Retinal pigment epithelial cell (primary cell): ENCODE results near the gene ROBO1.

Experiments
- DNase-seq: peaks from one replicate; pipeline ENCODE4 v3.0.0-alpha.2; 2010; ENCODE audit warnings: low read depth
- H3K4me3 ChIP-seq: 2 replicates; pipeline ENCODE4 v1.5.1; 2011; ENCODE audit warnings: mild to moderate bottlenecking, low read length, control low read depth, moderate library complexity
- TF ChIP-seq, protein P1 (sequence below): conservative IDR thresholded peaks from 2 replicates; pipeline ENCODE4 v1.5.1; 2011; ENCODE audit warnings: low read depth, low read length, control low read depth, inconsistent platforms

The ROBO1 gene

DNA sequence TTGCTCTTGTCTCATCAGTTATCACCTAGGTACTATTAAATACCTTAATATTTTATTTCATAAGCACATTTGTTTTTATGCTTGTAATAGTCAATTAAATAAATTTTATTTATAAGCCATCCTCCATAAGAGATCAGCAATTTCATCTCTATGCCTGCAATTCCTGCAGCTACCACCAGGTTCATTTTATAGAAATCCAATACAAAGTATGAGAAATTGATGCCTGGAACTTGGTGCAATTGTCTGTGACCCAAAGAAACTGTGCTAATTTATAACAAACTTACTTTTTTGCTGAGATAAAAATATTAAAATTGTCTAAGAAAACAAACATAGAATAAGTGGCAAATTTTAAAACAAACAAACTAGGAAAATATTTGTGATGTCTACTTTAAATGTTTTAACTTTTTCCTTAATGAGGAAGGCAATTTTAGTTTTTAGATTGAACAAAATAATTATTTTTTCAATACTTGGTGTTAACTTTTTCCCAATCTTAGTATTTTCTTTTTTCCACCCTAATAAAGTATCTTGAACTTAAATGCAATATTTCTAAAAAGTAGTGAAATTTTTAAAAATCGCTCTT, 1026.6 kb downstream of the ROBO1 start:
- DNase-seq = no peak
- TF ChIP-seq, protein P1, sequence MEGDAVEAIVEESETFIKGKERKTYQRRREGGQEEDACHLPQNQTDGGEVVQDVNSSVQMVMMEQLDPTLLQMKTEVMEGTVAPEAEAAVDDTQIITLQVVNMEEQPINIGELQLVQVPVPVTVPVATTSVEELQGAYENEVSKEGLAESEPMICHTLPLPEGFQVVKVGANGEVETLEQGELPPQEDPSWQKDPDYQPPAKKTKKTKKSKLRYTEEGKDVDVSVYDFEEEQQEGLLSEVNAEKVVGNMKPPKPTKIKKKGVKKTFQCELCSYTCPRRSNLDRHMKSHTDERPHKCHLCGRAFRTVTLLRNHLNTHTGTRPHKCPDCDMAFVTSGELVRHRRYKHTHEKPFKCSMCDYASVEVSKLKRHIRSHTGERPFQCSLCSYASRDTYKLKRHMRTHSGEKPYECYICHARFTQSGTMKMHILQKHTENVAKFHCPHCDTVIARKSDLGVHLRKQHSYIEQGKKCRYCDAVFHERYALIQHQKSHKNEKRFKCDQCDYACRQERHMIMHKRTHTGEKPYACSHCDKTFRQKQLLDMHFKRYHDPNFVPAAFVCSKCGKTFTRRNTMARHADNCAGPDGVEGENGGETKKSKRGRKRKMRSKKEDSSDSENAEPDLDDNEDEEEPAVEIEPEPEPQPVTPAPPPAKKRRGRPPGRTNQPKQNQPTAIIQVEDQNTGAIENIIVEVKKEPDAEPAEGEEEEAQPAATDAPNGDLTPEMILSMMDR = peak; percentile 52
- no peak overlapping the region for H3K4me3 ChIP-seq

DNA sequence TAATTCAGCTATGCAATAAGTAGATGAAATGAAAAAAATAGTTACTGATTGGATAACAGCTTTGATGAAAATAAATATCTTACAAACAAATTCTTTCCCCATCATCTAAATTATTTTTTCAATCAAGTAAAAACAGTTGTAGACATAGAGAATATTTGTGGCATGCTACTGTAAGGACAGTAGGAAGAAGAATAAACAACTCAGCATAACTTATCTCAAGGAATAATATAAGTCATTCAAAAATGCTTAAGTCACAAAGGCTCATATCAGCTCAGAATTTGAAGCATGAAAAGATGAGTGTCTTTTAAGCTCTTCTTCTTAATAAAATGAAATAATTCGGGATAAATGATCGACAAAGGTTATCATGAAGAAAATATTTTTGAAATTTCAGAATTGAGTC, 1029.0 kb downstream of the ROBO1 start:
- TF ChIP-seq, protein P1 = no peak
- no peak overlapping the region for H3K4me3 ChIP-seq
- no peak for DNase-seq

DNA sequence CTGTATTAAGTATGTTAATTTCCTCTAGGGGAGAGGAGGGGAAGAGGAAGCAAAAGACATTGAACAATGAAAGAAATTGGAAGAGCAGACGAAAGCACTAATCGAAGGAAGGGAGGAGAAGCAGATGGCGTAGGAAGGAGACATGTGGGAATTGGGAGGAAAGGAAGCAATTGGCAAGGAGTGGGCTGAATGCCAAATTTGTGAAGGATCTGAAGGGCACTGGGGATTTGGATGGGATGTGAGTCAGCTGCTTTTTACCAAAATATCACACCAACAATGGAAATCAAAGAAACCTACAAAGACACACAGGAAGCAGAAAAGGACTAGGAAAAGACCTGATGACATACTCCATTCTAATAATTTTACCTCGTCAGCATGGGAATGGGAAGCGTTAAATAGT, 1029.8 kb downstream of the ROBO1 start:
- TF ChIP-seq, protein P1 = no peak
- H3K4me3 ChIP-seq = no peak overlapping the region
- no peak for DNase-seq

- no peak for DNase-seq
- TF ChIP-seq, protein P1 = no peak
- no peak overlapping the region for H3K4me3 ChIP-seq
Observed at GRCh38 chr3:78736863-78737262, 1030.9 kb downstream of the ROBO1 start.

GRCh38 chr3:78734048-78734637, 1033.7 kb downstream of the ROBO1 start:
- DNase-seq = peak; percentile 15
- H3K4me3 ChIP-seq = no peak overlapping the region
- TF ChIP-seq, protein P1 = no peak

DNA sequence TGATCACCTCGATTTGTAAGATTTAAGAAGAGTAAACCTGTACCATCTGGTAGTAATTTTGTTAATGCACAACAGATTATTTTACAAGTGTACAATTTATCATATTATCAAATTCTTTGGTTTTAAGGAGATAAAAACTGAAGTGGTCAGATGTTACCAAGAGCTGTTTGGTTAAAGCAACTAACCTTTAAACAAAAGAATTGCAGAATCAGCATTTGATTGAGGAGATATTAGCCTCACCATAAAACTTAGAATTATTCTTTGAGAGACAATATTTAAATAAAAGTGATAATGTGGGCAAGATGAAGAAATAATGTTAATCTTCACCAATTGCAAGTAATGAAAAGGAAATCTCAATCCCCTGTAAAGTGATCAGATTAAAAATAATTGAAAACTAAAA, 1034.9 kb downstream of the ROBO1 start:
- TF ChIP-seq, protein P1 = no peak
- no peak for DNase-seq
- H3K4me3 ChIP-seq = no peak overlapping the region

GRCh38 chr3:78732471-78732870, 1035.3 kb downstream of the ROBO1 start:
- no peak overlapping the region for H3K4me3 ChIP-seq
- TF ChIP-seq, protein P1 = no peak
- DNase-seq = no peak
